Upper lobe of right lung (tissue), 1 donor: ENCODE data around the gene SIRT7. TPM values are rescaled to one million over a fixed set of nuclear protein-coding genes. Genes with fewer than 3 reads are reported as not detected.

ENCODE experiments used
- ATAC-seq: fragments of 200-7000 bp; cut with Tn5 transposase; one replicate; pipeline ENCODE4 v1.9.1; 2020; ENCODE audit warnings: mild to moderate bottlenecking, moderate library complexity
- DNase-seq: peaks from one replicate; pipeline ENCODE4 v3.0.0-alpha.2; 2020
- H3K27ac ChIP-seq: fragments of 200-600 bp; one replicate; pipeline ENCODE4 v1.8.0; 2022
- H3K27me3 ChIP-seq: fragments of 200-600 bp; one replicate; pipeline ENCODE4 v1.8.0; 2022; ENCODE audit warnings: mild to moderate bottlenecking
- H3K36me3 ChIP-seq: fragments of 200-600 bp; one replicate; pipeline ENCODE4 v1.8.0; 2022
- H3K4me1 ChIP-seq: fragments of 200-600 bp; one replicate; pipeline ENCODE4 v1.8.0; 2022
- H3K4me3 ChIP-seq: fragments of 200-600 bp; one replicate; pipeline ENCODE4 v1.8.0; 2022; ENCODE audit warnings: mild to moderate bottlenecking
- H3K9me3 ChIP-seq: fragments of 200-600 bp; one replicate; pipeline ENCODE4 v1.8.0; 2022
- intact Hi-C: fragments of 100-400 bp; cut with DNase I; formaldehyde crosslinking; loops from one replicate; pipeline ENCODE4 v1.11.0; 2022
- total RNA-seq: library from RNA; stranded (reverse); fragmentation: NEBNext Ultra II Directional; extraction: Animal tissue kit (Norgen Biotek cat#: 25700); gene quantifications from one replicate; pipeline ENCODE4 v1.2.1, GENCODE V29; 2021
- TF ChIP-seq, protein P1 (sequence below): fragments of 200-600 bp; IDR thresholded peaks from one replicate; pipeline ENCODE4 v1.8.0; 2022; ENCODE audit warnings: antibody characterized with exemption
- donor health status: DM: no; HTN: yes; CAD: no; lungs with severe emphysema.

Gene SIRT7
- total RNA-seq, 1 donor from 2014 or later: 27.5 TPM

DNA sequence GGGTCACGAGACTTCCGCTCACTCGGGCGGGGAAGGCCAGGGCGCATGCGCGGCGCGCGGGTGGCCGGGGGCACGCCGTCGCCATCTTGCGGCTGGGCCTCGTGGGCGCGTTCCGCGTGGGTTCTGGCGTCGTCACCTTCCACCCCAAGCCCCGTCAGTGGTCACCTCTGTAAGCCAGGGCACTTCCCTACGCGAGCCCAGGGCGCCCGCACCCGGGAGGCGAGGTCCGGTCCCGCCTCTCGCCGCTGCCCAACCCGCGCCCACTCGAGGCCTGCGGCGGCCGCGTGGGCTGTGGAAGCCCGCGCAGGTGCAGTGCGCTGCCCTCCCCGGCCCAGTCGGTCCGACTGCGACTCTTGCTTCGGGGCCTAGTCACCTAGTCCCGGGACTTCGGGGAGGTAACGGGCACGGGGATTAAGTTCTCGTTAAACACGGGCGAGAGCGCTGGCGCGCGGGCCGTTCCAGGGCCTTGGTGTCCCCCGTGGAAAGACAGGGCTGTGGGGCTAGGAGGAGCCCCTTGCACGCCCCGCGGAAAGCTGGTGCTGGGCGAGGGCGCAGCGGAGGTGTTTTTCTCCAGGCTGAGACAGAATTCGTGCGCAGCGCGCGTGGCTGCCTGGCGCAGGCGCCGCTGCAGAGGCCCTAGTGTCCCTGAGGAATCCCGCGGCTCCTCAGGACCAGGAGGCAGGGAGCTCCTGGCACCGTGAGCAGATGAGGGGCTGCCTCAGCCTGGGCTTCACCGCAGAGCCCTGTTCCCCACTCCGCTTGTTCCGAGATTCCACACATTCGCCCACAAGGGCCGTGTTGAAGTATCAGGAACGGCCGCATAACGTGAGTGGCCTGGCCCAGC lies 46.4 kb downstream of the SIRT7 start:
- no peaks in the 10 kb centered on the region for H3K9me3 ChIP-seq
- H3K4me3 ChIP-seq: peak overlapping the region; percentile 94
- intact Hi-C loops: no loop called here
- TF ChIP-seq, protein P1, sequence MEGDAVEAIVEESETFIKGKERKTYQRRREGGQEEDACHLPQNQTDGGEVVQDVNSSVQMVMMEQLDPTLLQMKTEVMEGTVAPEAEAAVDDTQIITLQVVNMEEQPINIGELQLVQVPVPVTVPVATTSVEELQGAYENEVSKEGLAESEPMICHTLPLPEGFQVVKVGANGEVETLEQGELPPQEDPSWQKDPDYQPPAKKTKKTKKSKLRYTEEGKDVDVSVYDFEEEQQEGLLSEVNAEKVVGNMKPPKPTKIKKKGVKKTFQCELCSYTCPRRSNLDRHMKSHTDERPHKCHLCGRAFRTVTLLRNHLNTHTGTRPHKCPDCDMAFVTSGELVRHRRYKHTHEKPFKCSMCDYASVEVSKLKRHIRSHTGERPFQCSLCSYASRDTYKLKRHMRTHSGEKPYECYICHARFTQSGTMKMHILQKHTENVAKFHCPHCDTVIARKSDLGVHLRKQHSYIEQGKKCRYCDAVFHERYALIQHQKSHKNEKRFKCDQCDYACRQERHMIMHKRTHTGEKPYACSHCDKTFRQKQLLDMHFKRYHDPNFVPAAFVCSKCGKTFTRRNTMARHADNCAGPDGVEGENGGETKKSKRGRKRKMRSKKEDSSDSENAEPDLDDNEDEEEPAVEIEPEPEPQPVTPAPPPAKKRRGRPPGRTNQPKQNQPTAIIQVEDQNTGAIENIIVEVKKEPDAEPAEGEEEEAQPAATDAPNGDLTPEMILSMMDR: peak; percentile 30
- H3K4me1 ChIP-seq: peaks cover 38% of the 10 kb centered on the region
- peak; percentile 97 for DNase-seq
- H3K27me3 ChIP-seq: no peaks in the 10 kb centered on the region
- H3K27ac ChIP-seq: peak overlapping the region; percentile 99
- peak; percentile 77 for ATAC-seq
- H3K36me3 ChIP-seq: peaks cover 19% of the 10 kb centered on the region

DNA sequence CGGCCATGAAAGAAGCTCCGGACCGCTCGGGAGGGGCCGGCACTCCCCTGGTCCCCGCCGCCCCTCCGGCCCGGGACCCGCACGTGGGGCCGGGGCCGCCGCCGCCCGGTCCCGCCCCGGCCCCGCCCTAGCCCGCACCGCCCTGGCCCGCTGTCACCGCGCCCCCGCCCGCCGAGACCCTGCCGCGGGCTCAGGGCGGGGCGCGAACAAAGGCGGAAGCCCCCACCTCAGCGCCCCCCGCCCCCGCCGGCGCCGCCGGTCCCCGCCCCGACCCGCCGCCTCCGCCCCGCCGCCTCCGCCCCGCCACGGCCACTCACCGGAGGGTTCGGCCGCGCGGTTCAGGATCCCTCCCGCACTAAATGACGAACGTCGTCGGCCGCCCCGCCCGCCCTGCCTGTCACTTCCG lies 47.0 kb downstream of the SIRT7 start, which contains the start of gene ARHGDIA:
Gene ARHGDIA, minus strand, starts transcription at position 357 of the 406 bp plus-strand sequence. CDS start 1,407 bp downstream, outside the sequence.
- Histone ChIP-seq H3K27ac (peak within 1 kb of the TSS; percentile 99), H3K4me3 (peak within 1 kb of the TSS; percentile 94), H3K9me3 (no peaks in the 10 kb centered on the region), H3K4me1 (peaks cover 43% of the 10 kb centered on the region), H3K36me3 (peaks cover 19% of the 10 kb centered on the region), H3K27me3 (no peaks in the 10 kb centered on the region)
- no peak for DNase-seq
- ATAC-seq: peak; percentile 3
- TF ChIP-seq, protein P1: no peak
- intact Hi-C loops: no loop called here

DNA sequence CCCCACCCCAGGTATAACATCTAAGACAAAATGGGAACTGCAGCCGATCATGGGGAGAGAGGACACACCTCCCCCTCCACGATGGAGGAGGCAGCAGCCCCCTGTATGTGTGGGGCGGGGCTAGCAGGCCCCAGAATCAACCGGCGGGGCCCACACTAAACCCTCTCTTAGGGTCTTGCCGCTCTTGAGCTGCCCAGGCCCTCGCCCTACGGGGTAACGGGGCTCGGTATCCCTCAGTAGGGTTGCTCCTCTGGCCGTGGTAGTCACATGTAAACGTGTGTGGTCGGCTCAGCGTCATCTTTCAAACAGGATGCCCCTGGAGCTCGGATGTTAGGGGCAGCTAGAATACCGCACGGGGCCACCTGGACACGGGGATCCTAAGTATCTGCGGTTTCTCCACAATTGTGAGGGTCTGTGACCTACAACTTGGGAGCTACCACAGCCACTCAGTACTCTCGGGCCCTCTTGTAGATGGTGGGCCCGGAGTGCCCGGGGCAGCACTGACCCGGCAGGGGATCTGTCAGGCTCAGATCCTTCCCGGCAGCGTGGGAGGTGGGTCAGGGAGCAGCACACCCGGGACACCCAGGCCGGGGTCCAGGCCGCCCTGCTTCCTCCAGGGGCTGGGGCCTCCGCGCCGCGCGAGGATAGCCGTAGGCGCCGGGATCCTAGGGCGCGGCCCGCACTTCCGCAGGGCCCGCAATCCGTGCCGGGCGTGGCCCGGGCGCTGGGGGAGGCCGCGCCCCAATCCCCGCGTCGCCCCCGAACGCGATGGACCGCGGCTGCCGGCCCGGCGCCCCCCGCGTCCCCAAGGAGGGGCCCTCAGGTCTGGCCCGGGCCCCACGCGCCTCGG lies 47.6 kb downstream of the SIRT7 start:
- peak overlapping the region; percentile 79 for H3K4me3 ChIP-seq
- TF ChIP-seq, protein P1: no peak
- ATAC-seq: peak; percentile 29
- H3K9me3 ChIP-seq: no peaks in the 10 kb centered on the region
- DNase-seq: peak; percentile 82
- H3K27me3 ChIP-seq: no peaks in the 10 kb centered on the region
- H3K27ac ChIP-seq: peak overlapping the region; percentile 89
- peaks cover 43% of the 10 kb centered on the region for H3K4me1 ChIP-seq
- peaks cover 19% of the 10 kb centered on the region for H3K36me3 ChIP-seq
- intact Hi-C loops: no loop called here

DNA sequence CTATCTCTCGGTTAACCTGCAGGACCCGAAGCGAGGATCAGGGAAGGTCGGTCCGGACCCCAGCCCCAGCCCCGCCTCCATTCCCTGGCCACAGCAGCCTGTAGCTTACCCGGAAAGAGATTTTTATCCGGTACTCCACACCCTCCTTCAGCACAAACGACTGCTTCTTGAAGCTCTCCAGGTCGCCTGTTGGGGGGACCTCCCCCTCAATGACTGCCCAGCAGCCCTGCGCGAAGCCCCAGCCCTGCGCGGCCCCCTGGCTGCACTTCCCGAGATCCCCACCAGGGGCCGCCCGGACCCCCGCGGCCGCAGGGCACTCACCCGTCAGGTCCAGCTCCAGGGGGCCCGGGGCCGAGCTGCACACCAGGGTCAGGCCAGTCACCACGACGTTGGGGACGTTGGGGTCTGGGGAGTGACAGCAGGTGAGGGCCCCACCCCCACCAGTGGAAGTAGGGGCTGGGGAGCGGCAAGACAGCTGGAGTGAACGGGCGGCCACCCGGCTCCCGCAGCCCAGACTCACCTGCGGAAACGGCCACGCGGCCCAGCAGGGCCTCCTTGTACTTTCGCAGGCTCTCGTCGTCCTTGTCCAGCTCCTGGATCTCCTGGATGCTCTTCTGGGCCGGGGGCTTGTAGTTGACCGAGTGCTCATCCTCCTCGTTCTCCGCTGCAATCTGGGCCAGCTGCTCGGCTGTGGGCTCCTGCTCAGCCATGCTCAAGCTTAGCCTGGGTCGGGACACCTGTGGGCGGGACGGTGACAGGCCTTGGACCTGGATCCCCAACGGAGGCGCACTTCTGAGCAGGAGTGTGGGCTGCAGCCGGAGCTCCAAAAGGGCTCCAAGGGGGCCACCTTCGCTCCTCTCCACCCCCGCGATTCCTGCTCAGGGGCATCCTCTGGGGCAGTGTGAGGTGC lies 48.5 kb downstream of the SIRT7 start:
- intact Hi-C loops: no loop called here
- no peaks in the 10 kb centered on the region for H3K9me3 ChIP-seq
- TF ChIP-seq, protein P1: peak; percentile 89
- H3K27ac ChIP-seq: peak overlapping the region; percentile 89
- H3K27me3 ChIP-seq: no peaks in the 10 kb centered on the region
- H3K4me1 ChIP-seq: peaks cover 43% of the 10 kb centered on the region
- H3K36me3 ChIP-seq: peaks cover 19% of the 10 kb centered on the region
- peak; percentile 70 for DNase-seq
- H3K4me3 ChIP-seq: peak overlapping the region; percentile 79
- ATAC-seq: peak; percentile 4
